Erythroblast (primary cell): ENCODE results near the gene NDUFB11.
"Not testable (repeated sequence)": the region's sequence is repeated elsewhere in the genome, so short reads cannot be mapped to it uniquely, and the experiment has no call there.

Experiments used
- GATA1 ChIP-seq: IDR thresholded peaks from 2 replicates; pipeline ENCODE4 v1.6.1; 2011; ENCODE audit warnings: low read depth, mild to moderate bottlenecking, control low read depth, low read length, moderate library complexity
- POLR2A ChIP-seq: IDR thresholded peaks from 2 replicates; pipeline ENCODE4 v1.6.1; 2011; ENCODE audit warnings: mild to moderate bottlenecking, low read length

DNA sequence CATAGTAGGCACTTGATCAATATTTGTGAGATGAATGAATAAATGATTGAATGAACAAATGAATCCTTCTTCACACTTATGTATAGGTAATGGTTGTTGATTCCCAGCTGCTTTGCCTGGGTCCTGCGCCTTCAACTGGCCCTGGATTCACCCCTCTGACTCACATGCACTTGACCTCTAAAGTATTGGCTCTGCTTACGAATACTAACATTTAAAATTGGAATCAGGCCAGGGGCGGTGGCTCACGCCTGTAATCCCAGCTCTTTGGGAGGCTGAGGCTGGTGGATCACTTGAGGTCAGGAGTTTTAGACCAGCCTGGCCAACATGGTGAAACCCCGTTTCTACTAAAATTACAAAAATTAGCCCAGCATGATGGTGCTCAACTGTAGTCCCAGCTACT lies 8.9 kb downstream of the NDUFB11 start:
- not testable (repeated sequence) for TF ChIP-seq POLR2A, GATA1
